HG03103 (cell line): ENCODE measurements around the gene RAB6B.

Experiments used
- ATAC-seq: cut with Tn5 transposase; IDR thresholded peaks from one replicate; pipeline ENCODE4 v1.9.1; 2021; ENCODE audit warnings: low read depth; ENCODE audit not compliant: unreplicated experiment

Gene RAB6B

GRCh38 chr3:133881939-133882825 lies 13.5 kb downstream of the RAB6B start:
- no peak for ATAC-seq

- no peak for ATAC-seq
These were observed 14.2 kb downstream of the RAB6B start for GRCh38 chr3:133881492-133881891.

DNA sequence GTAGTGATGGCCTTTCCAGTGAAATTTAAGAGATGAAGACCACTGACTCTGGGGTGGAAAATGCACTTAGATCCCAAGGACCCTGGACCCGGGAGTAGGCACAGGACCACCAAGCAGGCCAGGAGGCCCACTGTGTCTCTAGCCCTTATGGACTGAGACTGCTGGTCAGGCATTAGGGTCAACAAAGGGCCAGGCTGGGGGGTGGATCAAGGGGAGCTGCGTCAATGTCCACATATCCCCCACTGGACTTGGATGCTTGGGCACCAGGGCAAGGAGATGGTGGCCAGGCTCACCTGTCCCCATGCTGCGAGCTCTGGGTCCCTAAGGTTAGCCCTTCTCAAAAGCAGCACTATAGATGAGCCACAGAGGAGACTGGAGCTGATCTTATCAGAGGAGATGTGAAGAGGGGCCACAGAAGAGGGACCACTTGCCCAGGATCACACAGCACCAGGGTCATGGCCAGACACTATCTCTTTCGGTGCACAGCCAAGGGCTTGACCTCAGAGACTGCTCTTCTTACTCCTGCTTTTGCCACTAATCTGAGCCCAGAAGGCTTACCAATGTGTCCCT lies 14.7 kb downstream of the RAB6B start:
- no peak for ATAC-seq

DNA sequence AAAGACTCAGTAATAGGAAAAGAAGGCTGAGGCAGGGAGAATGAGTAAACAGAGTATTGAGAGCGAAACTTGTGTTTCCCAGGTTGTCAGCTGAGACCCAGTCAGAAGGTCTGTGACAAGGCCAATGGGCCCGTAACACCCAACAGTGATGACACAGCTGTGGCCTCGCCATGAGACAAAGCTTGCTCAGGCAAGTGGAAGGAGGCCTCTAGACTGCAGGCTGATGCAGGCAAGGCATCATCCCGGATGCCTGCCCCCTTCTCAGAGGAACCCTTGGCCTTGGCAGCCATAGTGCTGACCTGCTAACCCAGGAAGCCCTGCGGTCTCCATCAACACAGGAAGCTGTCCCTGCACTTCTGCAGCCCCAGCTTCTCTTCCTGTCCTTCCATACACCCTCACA lies 15.4 kb downstream of the RAB6B start:
- ATAC-seq, result no peak

- no peak for ATAC-seq
These were observed 17.2 kb downstream of the RAB6B start for GRCh38 chr3:133878518-133878917.

- ATAC-seq, result no peak
These were observed 18.5 kb downstream of the RAB6B start for GRCh38 chr3:133877221-133877620.

- no peak for ATAC-seq
These were observed 20.8 kb downstream of the RAB6B start for GRCh38 chr3:133874761-133875438.

DNA sequence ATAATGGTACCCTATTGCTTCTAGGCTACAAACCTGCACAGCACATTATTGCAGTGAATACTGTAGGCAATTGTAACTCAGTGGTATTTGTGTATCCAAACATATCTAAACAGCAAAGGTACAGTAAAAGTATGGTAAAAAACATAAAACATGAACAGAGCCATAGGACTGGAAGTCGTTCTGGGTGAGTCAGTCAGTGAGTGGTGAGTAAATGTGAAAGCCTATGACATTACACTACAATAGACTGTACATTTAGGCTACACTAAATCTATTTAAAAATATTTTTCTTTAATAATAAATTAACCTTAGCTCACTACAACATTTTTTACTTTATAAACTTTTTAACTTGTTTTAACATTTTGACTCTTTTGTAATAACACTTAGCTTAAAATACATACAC lies 21.3 kb downstream of the RAB6B start:
- no peak for ATAC-seq

- no peak for ATAC-seq
These were observed 22.9 kb downstream of the RAB6B start for GRCh38 chr3:133872781-133873180.

DNA sequence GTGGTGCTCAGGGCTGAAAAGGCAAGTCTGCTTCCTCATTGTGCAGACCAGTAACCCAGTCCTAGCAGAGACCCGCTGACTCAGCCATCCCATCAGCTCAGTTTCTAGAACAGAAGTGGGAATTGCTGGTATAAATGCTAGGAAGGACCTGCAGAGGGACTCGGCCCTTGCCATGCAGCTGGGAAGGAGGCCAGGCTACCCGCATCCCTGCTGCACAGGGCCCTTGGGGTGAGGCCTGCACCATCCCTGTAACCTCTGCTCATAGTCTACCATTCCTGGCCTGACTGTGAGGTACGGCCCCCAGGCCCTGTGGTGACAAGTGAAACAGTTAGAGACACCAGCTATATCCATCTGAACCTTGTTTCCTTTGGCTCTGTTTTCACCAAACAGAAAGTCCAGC lies 23.5 kb downstream of the RAB6B start:
- no peak for ATAC-seq

- no peak for ATAC-seq
These were observed 24.2 kb downstream of the RAB6B start for GRCh38 chr3:133871368-133872090.

DNA sequence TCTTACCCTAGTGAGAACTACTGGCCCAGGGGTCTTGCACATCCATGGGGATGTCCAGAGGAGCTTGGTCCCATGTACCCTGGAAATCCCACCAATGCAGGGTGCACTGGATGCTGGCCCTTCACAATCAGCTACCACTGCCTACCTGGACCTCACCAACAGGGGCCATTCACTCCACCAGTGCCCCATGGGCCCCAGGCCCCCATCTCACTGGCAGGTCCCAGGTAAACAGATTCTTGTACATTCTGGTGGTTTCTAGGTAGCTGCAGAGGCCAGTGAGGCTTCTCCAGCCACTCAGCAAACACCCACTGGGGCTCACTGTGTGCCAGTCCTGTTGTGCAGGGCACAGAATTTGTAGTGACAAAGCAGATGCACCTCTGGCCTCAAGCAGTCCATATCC lies 24.9 kb downstream of the RAB6B start:
- ATAC-seq, result no peak

DNA sequence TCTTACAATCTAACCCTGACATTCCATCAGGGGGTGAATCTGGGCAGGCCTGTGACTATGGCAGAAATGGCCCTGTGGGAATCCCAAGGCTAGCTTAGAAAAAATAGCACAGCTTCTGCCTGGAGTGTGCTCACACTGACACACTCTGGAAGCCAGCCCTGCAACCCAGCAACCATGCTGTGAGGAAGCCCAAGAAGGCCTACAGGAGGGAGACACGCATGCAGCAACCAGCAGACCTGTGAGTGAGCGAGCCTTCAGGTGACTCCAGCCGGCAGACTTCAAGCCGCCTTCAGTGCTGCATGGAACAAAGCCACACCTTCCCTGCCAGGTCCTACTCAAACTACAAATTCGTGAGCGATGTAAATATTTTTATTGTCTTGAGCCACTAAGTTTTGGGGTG lies 26.1 kb downstream of the RAB6B start:
- ATAC-seq, result no peak

DNA sequence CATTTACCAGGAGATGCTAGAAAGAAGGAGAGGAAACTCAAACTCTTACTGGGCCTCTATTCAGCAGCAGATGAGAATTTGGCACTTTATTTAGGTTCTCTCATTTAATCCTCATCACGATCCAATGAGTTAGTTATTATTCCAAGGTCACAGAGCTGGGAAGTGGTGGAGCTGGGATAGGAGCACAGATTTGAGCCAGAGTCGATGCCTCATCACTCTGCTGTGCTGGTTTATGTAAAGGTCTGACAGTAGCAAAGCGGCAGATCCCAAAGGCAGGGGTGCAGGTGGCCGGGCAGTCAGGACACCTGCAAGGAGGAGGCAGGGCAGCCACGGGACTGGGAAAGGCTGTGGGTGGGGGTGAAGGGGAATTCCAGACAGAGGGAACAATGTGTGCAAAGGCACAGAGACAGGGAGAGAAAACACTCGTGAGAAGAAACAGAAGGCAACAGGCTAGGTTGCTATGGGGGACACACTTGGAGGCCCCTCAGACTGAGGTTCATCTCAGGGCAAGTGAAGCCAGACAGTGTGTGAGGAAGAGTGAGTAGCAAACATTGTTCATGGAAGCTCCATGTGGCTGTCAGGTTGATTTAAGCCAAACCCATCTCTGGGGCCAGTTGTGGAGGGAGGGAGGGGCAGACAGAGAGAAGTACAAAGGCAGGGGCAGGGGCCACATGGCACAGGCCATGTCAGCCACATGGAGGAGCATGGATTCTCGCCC lies 26.8 kb downstream of the RAB6B start:
- ATAC-seq, result no peak

- no peak for ATAC-seq
These were observed 27.5 kb downstream of the RAB6B start for GRCh38 chr3:133868186-133868585.

GRCh38 chr3:133866141-133866540 lies 29.5 kb downstream of the RAB6B start:
- no peak for ATAC-seq

GRCh38 chr3:133865136-133865855 lies 30.4 kb downstream of the RAB6B start:
- no peak for ATAC-seq

GRCh38 chr3:133864616-133865015 lies 31.1 kb downstream of the RAB6B start:
- no peak for ATAC-seq

DNA sequence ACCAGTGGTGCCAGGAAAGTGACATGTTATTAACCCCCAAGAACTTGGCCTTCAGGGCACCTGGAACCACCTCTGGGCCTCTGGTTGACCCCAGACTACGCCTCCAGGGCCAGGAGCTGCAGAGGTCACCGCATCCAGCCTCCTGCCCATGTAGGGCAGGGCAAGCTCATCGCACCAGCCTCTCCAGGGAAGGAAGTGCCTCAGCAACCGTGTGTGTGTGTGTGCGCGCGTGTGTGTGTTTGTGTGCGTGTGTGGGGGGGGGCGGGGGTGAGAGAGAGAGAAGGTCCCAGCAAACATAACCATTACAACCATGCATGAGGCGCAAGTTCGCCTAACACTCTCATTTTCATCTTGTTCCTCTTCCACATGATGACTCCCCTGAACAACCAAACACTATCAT lies 31.8 kb downstream of the RAB6B start:
- no peak for ATAC-seq

GRCh38 chr3:133862161-133862560 lies 33.5 kb downstream of the RAB6B start:
- no peak for ATAC-seq
